Activated T-cell treated with anti-CD3 and anti-CD28 coated beads for 48 hours (primary cell): ENCODE measurements around the gene LRRC27.
A peak's percentile ranks its signal among the peaks of the same experiment; 100 is the strongest.
"Not testable (repeated sequence)": the region's sequence is repeated elsewhere in the genome, so short reads cannot be mapped to it uniquely, and the experiment has no call there.

Source experiments
- DNase-seq: peaks from one replicate; pipeline ENCODE4 v3.0.0-alpha.2; 2020; ENCODE audit warnings: low read depth

LRRC27 gene

GRCh38 chr10:132314881-132315280, 17.1 kb upstream of the LRRC27 start:
- not testable (repeated sequence) for DNase-seq

GRCh38 chr10:132316133-132316532, 15.9 kb upstream of the LRRC27 start:
- DNase-seq = no peak

- DNase-seq = not testable (repeated sequence)
These were observed 14.5 kb upstream of the LRRC27 start for GRCh38 chr10:132317477-132317876.

DNA sequence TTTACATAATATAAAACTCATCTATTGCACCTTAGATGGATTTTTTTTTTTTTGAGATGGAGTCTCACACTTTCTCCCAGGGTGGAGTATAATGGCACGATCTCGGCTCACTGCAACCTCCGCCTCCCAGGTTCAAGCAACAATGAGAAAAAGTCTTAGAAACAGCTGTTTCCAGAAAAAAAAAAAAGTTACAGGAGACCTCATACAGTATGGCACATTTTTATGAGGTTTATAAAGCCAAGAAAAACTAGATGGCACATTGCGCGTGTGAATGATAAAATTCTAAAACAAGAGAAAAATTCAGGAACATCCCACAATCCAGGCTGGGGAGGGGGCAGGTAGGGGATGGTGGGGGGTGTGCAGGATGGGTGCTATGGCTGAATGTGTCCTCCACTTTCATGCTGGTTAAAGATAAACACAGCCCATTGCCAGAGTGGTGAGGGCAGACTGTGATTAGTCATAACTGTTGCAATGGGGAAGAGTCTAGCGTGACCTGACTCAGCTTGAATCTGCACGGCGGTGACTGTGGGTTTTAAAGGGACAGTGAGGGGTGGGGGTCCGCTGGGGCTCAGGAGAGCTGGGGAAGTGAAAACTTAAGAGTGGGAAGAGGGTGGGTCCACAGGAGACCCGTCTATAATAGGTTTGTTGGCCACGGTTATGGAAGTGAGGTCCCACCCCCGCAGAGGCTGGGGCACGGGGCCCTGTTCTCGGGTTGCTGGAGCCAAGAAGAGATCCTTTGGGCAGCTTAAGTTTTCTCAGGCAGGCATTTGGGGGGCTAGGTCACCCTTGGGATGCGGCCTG, 11.9 kb upstream of the LRRC27 start:
- peak; percentile 25 for DNase-seq

DNA sequence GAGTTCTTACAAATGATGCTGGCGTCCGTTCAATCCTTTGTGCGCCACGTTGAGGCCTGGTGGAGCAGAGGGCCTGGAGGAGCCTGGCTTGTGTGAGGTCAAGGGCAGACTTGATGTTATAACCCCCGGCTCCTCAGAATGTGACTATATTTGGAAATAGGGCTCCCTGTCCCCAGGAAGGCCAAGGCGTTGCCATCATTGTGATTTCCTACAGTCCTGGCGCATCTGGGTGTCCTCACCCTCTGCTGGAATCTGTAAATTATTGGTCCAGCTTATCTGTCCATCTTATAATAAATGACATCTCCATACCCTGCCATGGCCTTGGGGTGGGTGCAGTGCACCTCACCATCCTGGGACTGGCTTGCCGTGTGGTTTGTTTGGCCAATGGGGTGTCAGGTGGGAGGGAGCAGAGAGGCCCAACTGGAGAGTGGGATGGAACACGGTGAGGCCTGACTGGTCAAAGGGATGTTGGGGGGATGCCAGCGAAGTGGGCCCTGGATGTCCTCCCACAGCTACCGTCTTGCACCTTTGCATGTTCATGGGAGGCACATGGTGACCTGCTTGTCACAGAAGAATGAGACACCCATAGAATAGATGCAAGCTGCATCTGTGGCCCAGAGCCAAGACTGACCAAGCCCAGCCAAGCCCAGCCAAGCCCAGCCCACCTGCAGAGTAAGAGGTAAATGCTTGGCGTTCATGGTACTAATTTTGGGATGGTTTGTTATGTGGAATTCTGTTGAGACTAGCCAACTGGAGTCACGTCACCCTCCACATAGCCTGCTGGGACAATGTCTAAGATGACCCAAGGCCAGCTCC, 11.1 kb upstream of the LRRC27 start:
- no peak for DNase-seq

DNA sequence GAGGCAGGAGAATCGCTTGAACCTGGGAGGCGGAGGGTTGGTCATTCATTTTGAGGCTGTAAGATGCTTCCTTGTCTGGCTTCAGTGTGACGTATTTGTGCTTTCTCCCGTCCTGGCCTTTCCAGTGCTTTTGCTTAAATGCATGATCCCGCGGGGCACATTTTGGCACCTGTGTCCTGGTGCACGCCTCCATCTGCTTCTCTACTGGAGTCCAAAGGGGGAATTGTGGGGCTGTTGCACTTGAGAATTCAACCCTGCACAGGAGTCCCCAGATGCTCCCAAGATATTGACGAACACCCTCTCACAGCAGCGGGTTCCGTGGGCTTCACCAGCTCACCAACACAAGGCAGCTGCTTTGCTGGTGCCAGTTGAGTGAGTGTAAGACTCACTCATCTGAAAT, 10.3 kb upstream of the LRRC27 start:
- no peak for DNase-seq

- DNase-seq = no peak
These were observed 9.4 kb upstream of the LRRC27 start for GRCh38 chr10:132322586-132323048.

GRCh38 chr10:132324186-132324585, 7.8 kb upstream of the LRRC27 start:
- DNase-seq = no peak

DNA sequence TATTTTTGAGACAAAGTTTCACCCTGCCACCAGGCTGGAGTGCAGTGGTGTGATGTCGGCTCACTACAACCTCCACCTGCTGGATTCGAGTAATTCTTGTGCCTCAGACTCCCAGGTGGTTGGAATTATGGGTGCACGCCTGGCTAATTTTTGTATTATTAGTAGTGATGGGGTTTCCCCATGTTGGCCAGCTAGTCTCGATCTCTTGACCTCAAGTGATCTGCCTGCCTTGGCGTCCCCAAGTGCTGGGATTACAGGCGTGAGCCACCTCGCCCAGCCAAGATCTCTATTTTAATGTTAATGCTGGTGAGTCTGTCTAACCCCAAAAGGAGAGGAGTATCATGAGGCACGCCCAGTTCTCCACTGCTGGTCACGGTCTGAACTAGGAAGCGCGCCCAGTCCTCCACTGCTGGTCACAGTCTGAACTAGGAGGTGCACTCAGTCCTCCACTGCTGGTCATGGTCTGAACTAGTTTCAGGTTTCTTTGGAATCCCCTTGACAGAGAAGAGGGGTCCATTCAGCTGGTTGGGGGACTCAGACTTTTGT, 5.6 kb upstream of the LRRC27 start:
- DNase-seq = no peak

GRCh38 chr10:132326925-132327324, 5.1 kb upstream of the LRRC27 start:
- peak; percentile 37 for DNase-seq

GRCh38 chr10:132328106-132328505, 3.9 kb upstream of the LRRC27 start:
- DNase-seq = no peak

DNA sequence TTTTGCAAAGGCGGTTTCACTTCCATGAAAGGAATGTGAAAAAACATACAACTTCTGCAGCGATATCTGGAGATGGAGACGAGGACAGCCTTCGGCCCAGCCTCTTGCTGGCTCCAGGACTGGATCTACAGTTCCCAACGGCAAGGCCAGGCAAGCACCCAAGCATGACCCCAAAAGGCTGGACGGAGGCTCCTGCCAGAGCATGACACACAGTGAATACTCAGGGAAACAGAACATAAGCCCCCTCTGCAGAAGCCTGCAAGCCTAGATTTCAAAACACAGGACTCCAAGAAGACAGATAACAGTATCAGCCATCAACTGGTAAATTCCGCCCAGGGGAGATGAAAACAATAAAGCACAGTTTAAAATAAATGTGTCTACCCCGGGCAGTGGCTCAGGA, 3.3 kb upstream of the LRRC27 start:
- DNase-seq = no peak

GRCh38 chr10:132329565-132330485, 2.2 kb upstream of the LRRC27 start:
- DNase-seq = no peak

GRCh38 chr10:132330486-132330833, 1.5 kb upstream of the LRRC27 start:
- no peak for DNase-seq

GRCh38 chr10:132332433-132332754, 401 bp downstream of the LRRC27 start:
- no peak for DNase-seq

DNA sequence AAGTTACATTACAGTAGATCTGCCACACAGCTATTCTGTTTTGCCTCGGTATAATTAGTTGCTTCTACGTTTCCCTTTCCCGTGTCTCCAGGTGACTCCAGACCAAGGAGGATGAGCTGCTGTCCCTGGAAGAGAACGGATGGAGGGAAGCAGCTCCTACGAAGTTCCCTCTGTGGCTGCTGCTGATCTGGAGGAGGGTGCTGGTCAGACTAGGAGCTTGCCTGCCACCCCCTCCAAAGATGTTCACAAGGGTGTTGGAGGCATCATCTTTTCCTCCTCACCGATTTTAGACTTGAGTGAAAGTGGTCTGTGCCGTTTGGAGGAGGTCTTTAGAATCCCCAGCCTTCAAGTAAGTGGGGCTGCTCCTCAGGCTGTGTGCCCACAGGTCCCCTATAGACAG, 1.4 kb downstream of the LRRC27 start:
- no peak for DNase-seq

DNA sequence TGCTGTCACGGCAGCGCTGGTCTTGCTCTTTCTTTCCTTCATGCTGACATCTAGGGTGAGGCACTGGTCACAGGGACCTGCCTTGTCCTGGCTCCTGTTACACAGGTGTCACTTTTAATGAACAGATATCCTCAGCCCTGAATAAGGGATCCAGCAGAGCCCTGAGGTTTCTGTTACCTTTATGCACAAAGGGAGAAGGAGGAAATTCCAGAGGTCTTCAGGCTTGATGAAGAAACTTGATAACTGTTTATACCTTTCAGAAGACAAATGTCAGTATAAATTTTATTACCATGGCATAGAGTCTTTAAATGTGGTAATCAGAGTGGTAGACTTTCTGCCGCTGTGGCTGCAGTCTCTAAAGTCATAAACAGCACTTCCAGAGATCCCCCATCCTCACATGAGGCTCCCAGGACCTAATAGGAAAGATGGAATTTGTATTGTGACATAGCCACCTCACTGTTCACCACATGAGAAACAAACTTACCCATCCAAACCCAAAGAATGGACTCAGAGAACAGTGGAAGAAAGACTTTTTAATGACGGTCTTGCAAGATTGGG, 2.7 kb downstream of the LRRC27 start:
- no peak for DNase-seq

GRCh38 chr10:132335189-132336063, 3.4 kb downstream of the LRRC27 start:
- no peak for DNase-seq

GRCh38 chr10:132336064-132336746, 4.2 kb downstream of the LRRC27 start:
- no peak for DNase-seq

- DNase-seq = no peak
These were observed 5.0 kb downstream of the LRRC27 start for GRCh38 chr10:132336919-132337407.
